Measurements from ENCODE around the gene ERI2.
A peak's percentile ranks its signal among the peaks of the same experiment; 100 is the strongest.

DNA sequence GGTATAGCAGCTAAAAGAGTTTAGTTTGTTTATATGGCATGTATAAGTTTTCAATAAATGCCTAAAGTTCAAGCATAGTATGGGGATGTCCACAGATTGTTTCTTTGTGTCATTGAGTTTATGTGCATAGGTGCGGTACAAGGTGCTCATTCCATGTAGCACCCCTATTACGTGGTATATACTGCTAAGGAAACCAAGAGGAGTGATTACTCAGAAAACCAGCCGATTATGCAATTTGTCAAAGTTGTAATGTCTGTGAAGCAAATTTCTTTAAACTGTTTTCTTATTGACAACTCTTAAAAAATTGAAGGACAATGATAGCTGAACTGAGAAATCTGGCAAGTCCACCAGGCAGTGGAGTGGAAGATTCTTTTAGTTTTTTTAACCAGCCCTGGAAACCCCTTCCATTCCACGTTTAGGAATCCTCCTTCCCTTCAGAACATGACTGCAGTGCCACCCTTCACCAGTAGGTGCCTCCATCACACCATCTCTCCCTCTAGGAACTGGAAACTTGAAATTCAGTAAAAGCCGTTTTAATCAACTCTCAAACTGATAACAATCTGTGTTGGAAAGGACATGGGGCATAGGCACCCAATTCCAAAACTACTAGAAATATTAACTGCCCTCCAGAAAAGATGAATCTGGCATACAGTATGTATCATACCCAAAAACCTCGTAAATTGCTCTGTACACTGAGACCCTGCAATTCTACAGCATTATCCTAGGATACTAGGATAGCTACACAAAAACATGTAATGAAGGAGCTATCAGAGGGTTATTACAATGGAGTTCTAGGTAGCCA, 43.5 kb upstream of the ERI2 start:
- TF ChIP-seq CTCF (IDR thresholded peaks at IDR 0.05) = peak; percentile 94 to 96
- no peak for TF ChIP-seq POLR2A (IDR thresholded peaks at IDR 0.05)
- no peak for TF ChIP-seq POLR2AphosphoS5 (IDR thresholded peaks at IDR 0.05)
- no peak for TF ChIP-seq EP300 (IDR thresholded peaks at IDR 0.05)
